D721Med (cell line): ENCODE data around the gene ACTG1.

Source experiments
- DNase-seq: peaks from one replicate; pipeline ENCODE4 v3.0.0; 2011; ENCODE audit warnings: low spot score; ENCODE audit not compliant: insufficient read length
- FAIRE-seq: peaks from 2 replicates; lab custom pipeline; 2011; peaks lifted over from hg19 to GRCh38; lab: Jason Lieb, UNC
- CTCF ChIP-seq: IDR thresholded peaks from 2 replicates; pipeline ENCODE4 v1.5.1; 2012; ENCODE audit warnings: mild to moderate bottlenecking, control low read depth; ENCODE audit not compliant: insufficient read depth; ENCODE audit errors: missing control alignments

The ACTG1 gene

DNA sequence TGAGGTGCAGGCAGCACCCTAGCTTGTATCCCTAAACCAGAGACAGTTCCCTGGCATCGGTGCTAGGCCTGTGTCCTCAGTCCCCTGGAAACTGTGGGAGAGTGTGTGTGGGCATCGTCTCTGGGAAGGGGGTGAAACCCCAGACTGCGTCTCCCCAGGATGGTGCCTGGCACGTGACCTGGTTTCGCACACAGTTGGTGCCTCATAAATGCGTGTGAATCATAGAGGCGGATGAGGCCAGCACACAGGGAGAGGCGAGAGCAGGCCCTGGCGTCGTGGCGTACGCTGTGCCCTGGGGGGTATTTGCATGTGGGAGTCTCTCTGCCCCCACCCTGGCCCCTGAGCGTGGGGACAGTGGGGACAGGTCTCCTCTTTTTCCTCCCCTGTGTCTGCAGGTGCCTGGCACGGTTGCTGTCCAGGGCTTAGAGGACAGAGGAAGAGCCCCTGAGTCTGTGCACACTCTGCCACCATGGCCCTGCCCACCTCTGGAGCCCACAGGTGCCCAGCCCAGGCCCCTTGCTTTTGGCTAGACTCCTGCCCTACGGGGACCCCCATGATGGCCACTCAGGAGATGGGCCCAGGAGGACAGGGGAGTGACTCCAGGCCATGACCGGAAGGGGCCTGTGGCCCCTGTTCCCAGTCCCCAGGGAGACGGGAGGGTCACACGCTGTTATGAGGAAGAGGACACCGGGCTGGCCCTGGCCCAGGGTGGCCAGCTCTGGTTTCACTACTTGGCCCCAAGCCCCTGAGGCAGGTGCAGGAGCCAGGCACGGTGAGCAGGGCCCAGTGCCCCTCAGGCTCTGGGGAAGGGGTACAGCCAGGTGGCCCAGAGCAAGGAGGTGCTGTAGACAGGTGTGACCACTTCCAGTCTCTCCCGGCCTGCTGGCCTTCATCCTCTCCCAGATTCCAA lies 14.3 kb upstream of the ACTG1 start:
- FAIRE-seq (no peak), DNase-seq (no peak)
- TF ChIP-seq CTCF = no peak

DNA sequence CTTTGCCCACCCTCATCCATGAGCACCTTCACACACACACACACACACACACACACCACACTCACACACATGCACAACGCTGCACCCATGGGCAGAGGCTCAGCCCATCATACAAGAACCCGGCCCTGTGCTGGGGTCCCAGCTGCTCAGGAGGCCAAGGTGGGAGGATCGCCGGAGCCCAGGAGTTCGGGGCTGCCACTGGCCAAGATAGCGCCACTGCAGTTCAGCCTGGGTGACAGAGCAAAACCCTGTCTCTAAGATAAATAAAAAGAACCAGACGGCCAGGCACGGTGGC lies 12.2 kb upstream of the ACTG1 start:
- DNase-seq (no peak), FAIRE-seq (no peak)
- no peak for TF ChIP-seq CTCF

DNA sequence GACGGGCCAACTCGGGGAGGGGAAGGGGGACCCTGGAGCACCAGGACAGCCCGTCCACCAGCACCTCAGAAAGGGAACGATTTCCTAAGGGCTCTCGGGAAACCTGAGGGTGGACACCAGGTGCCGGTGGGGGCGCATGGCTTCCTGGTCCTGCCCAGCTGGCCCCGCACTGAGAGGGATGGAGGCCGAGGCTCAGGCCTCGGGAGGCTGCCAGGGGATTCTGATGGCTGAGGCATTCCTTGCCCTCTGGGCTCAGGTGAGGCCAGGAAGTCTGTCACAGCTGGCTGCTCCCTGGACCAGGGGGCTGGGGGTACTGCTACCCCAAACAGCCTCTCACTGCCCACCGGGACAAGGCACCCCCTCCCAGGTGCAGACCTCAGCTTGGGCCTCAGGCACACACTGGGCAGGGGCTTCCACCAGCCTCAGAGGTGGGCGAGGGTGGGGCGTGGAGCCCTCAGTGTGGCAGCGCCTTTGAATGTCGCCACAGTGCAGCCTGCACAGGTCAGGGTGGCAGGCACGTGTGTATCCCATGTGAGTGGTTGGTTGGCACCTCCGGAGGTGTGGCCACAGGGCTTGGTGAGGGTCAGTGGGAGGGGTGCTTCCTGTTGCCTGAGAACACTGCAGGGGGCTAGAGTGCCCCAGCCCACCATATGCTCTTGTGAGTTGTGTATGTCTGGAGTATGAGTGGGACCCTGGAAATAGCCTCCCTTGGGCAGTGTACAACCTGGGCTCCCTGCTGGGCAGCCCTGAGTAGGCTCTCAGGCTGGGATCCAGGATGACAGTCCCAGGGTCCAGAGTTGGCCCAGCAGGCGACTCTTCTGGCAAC lies 11.7 kb upstream of the ACTG1 start:
- FAIRE-seq (no peak), DNase-seq (no peak)
- TF ChIP-seq CTCF = no peak

GRCh38 chr17:81523402-81524038 lies 10.9 kb upstream of the ACTG1 start:
- no peak for DNase-seq
- no peak for TF ChIP-seq CTCF
- FAIRE-seq = no peak

- FAIRE-seq = no peak
- no peak for DNase-seq
- no peak for TF ChIP-seq CTCF
Observed at GRCh38 chr17:81522491-81523401, 10.1 kb upstream of the ACTG1 start.

GRCh38 chr17:81520021-81520901 lies 7.7 kb upstream of the ACTG1 start:
- TF ChIP-seq CTCF = no peak
- DNase-seq (no peak), FAIRE-seq (no peak)
